ENCODE data around the gene ILK. TPM values are rescaled to one million over a fixed set of nuclear protein-coding genes. Genes with fewer than 3 reads are reported as not detected.

ILK gene
- total RNA-seq, 1 donor from 2014 or later, result 85.6 TPM

GRCh38 chr11:6620636-6621035, 17.1 kb downstream of the ILK start:
- H3K9me3 Mint-ChIP-seq, result no peaks in the 10 kb centered on the region

GRCh38 chr11:6621711-6622211, 18.2 kb downstream of the ILK start:
- H3K36me3 Mint-ChIP-seq, result peaks cover 13% of the 10 kb centered on the region
- H3K27ac Mint-ChIP-seq, result no peak overlapping the region
- no peaks in the 10 kb centered on the region for H3K27me3 Mint-ChIP-seq (ENCODE audit: insufficient read depth, low read depth)
- Histone ChIP-seq H3K27me3 (no peaks in the 10 kb centered on the region), H3K4me1 (peaks cover 20% of the 10 kb centered on the region), H3K4me3 (no peak overlapping the region), H3K9ac (no peak overlapping the region), H3K9me3 (ENCODE audit: low read depth) (no peaks in the 10 kb centered on the region), H4K20me1 (ENCODE audit: low read depth) (no peaks in the 10 kb centered on the region), H3K4me2 (no peak overlapping the region), H3K36me3 (no peaks in the 10 kb centered on the region), H3F3A (ENCODE audit: low read depth) (peaks cover 11% of the 10 kb centered on the region), H3K27ac (no peak overlapping the region), H3K79me2 (ENCODE audit: low read depth) (peaks cover 4% of the 10 kb centered on the region), H2AFZ (replicated peaks) (no peak overlapping the region)
- no peak for TF ChIP-seq CTCF (IDR thresholded peaks at IDR 0.05)
- TF ChIP-seq EZH2phosphoT487 (IDR thresholded peaks at IDR 0.05), result no peak
- no peak for TF ChIP-seq EZH2 (IDR thresholded peaks at IDR 0.05)
- no peaks in the 10 kb centered on the region for H3K9me3 Mint-ChIP-seq
- no peak overlapping the region for H3K4me3 Mint-ChIP-seq
- DNase-seq (ENCODE audit: low spot score), result no peak
- H3K4me1 Mint-ChIP-seq, result no peaks in the 10 kb centered on the region

More at GRCh38 chr11:6620636-6621035, 17.1 kb downstream of the ILK start:
- H3K27ac Mint-ChIP-seq, result no peak overlapping the region
- Histone ChIP-seq H3K27ac (no peak overlapping the region), H3K79me2 (ENCODE audit: low read depth) (peaks cover 4% of the 10 kb centered on the region), H3F3A (ENCODE audit: low read depth) (peaks cover 11% of the 10 kb centered on the region), H3K4me2 (peak overlapping the region; percentile 13), H3K9me3 (ENCODE audit: low read depth) (no peaks in the 10 kb centered on the region), H3K9ac (no peak overlapping the region), H4K20me1 (ENCODE audit: low read depth) (no peaks in the 10 kb centered on the region), H3K27me3 (no peaks in the 10 kb centered on the region), H3K4me3 (no peak overlapping the region), H2AFZ (replicated peaks) (peak overlapping the region; percentile 19), H3K36me3 (no peaks in the 10 kb centered on the region), H3K4me1 (peaks cover 20% of the 10 kb centered on the region)
- no peak for TF ChIP-seq CTCF (IDR thresholded peaks at IDR 0.05)
- TF ChIP-seq EZH2 (IDR thresholded peaks at IDR 0.05), result no peak
- TF ChIP-seq EZH2phosphoT487 (IDR thresholded peaks at IDR 0.05), result no peak
- peaks cover 11% of the 10 kb centered on the region for H3K36me3 Mint-ChIP-seq
- no peaks in the 10 kb centered on the region for H3K27me3 Mint-ChIP-seq (ENCODE audit: insufficient read depth, low read depth)
- no peak overlapping the region for H3K4me3 Mint-ChIP-seq
- no peaks in the 10 kb centered on the region for H3K4me1 Mint-ChIP-seq
- peak; percentile 34 for DNase-seq (ENCODE audit: low spot score)

- H3F3A ChIP-seq (ENCODE audit: low read depth), result peaks cover 11% of the 10 kb centered on the region
- DNase-seq (ENCODE audit: low spot score), result no peak
- no peak overlapping the region for H3K4me3 Mint-ChIP-seq
Observed at GRCh38 chr11:6622261-6623171, 18.9 kb downstream of the ILK start.

More at GRCh38 chr11:6622261-6623171, 18.9 kb downstream of the ILK start:
- Histone ChIP-seq H3K9ac (no peak overlapping the region), H3K4me1 (peaks cover 20% of the 10 kb centered on the region), H3K79me2 (ENCODE audit: low read depth) (peaks cover 4% of the 10 kb centered on the region), H3K27me3 (no peaks in the 10 kb centered on the region), H3K36me3 (no peaks in the 10 kb centered on the region), H3K27ac (no peak overlapping the region), H3K4me2 (no peak overlapping the region), H4K20me1 (ENCODE audit: low read depth) (no peaks in the 10 kb centered on the region), H3K4me3 (no peak overlapping the region), H2AFZ (replicated peaks) (no peak overlapping the region), H3K9me3 (ENCODE audit: low read depth) (no peaks in the 10 kb centered on the region)
- Mint-ChIP-seq H3K4me1 (no peaks in the 10 kb centered on the region), H3K27me3 (ENCODE audit: insufficient read depth, low read depth) (no peaks in the 10 kb centered on the region), H3K27ac (no peak overlapping the region), H3K9me3 (no peaks in the 10 kb centered on the region), H3K36me3 (peaks cover 16% of the 10 kb centered on the region)
- TF ChIP-seq CTCF (IDR thresholded peaks at IDR 0.05), result no peak
- TF ChIP-seq EZH2 (IDR thresholded peaks at IDR 0.05), result no peak
